GM04504 (cell line): ENCODE data around the gene ARL3.
A peak's percentile ranks its signal among the peaks of the same experiment; 100 is the strongest.
"Not testable (repeated sequence)": the region's sequence is repeated elsewhere in the genome, so short reads cannot be mapped to it uniquely, and the experiment has no call there.

Source experiments
- DNase-seq: peaks from one replicate; pipeline ENCODE4 v3.0.0-alpha.2; 2012; ENCODE audit warnings: low read depth

ARL3 gene, protein sequence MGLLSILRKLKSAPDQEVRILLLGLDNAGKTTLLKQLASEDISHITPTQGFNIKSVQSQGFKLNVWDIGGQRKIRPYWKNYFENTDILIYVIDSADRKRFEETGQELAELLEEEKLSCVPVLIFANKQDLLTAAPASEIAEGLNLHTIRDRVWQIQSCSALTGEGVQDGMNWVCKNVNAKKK

GRCh38 chr10:102713814-102714620 lies at the start of gene ARL3:
Gene ARL3, minus strand, starts transcription at chr10:102714397. Its CDS starts 122 bp downstream, at chr10:102714275.
- DNase-seq, result peak; percentile 97

- DNase-seq, result no peak
Observed at GRCh38 chr10:102763037-102763607, 48.9 kb upstream of the ARL3 start.

DNA sequence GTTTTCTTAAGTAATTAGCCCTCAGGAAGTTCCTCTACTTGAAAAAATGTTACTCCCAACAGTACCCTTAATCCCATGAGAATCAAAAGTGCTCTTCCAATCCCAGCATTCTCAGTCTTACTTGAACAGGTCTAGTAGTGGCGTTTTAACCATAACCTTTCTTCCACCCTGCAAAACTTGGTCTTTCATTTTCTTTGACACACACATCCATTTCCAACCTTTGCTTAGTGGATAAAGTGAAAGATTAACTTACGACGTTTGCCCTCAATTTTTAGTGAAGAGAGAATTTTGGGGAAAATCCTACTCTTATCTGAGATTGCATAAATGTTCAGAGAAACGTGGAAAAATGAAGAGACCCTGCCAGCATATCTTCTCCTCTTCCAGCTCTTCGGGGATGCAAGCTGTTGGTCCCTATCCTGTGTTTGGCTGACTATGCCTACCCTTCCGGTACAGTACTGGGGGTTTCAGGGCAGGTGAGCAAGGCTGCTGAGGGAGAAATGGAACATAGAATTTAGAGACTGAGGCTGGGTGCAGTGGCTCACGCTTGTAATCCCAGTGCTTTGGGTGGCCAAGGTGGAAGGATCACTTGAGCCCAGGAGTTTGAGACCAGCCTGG lies 48.3 kb upstream of the ARL3 start:
- no peak for DNase-seq

- no peak for DNase-seq
Observed at GRCh38 chr10:102761981-102762380, 47.8 kb upstream of the ARL3 start.

DNA sequence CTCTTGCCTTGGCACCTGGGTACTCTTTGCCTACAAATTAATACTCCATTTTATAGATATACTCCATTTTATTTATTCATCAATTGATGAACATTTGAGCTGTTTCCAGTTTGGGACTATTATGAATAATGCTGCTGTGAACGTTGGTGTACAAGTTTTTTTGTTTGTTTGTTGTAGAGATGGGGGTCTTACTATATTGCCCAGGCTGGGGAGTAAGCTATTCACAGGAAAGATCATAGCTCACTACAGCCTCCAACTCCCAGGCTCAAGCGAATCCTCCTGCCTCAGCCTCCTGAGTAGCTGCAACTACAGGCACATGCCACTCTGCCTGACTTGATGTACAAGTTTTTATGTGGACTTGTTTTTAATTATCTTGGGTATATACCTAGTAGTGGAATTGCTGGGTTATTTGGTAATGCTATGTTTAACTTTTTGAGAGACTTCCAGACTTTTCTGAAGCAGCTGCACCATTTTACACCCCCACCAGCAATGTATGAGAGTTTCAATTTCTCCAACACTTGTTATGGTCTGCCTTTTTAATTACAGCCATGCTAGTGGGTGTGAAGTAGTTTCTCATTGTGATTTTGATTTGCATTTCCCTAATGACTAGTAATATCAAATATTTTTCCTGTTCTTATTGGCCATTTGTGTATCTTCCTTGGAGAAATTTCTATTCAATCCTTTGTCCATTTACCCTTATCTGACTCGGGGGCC lies 45.5 kb upstream of the ARL3 start:
- DNase-seq, result no peak

DNA sequence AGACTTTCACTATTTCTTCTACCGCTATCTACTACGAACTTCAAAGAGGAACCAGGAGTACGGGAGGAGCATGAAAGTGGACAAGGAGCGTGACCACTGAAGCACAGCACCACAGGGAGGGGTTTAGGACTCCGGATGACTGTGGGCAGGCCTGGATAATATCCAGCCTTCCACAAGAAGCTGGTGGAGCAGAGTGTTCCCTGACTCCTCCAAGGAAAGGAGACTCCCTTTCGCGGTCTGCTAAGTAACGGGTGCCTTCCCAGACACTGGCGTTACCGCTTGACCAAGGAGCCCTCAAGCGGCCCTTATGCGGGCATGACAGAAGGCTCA lies 44.7 kb upstream of the ARL3 start:
- not testable (repeated sequence) for DNase-seq

DNA sequence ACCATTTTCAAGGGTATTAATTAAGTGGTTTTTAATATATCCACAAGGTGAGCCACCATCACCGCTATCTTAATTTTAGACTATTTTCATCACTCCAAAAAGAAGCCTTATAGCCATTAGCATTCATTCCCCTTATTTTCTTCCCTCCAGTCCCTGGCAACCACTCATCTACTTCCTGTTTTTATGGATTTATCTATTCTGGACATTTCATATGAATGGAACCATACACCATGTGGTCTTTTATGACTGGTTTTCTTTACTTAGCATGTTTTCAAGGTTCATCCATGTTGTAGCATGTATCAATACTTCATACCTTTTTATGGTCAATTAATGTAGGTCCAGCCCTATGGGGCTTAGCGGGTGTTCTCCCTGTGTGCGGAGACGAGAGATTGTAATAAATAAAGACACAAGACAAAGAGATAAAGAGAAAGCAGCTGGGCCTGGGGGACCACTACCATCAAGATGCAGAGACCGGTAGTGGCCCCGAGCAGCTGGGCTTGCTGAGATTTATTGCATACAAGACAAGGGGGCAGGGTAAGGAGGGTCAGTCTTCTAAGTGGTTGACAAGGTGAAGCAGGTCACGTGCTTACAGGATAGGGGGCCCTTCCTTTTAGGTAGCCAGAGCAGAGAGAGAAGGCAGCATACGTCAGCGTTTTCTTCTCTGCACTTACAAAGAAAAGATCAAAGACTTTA lies 44.2 kb upstream of the ARL3 start:
- no peak for DNase-seq

GRCh38 chr10:102757323-102757722 lies 43.1 kb upstream of the ARL3 start:
- DNase-seq, result no peak

- no peak for DNase-seq
Observed at GRCh38 chr10:102753718-102754117, 39.5 kb upstream of the ARL3 start.

- DNase-seq, result no peak
Observed at GRCh38 chr10:102752934-102753664, 38.9 kb upstream of the ARL3 start.

DNA sequence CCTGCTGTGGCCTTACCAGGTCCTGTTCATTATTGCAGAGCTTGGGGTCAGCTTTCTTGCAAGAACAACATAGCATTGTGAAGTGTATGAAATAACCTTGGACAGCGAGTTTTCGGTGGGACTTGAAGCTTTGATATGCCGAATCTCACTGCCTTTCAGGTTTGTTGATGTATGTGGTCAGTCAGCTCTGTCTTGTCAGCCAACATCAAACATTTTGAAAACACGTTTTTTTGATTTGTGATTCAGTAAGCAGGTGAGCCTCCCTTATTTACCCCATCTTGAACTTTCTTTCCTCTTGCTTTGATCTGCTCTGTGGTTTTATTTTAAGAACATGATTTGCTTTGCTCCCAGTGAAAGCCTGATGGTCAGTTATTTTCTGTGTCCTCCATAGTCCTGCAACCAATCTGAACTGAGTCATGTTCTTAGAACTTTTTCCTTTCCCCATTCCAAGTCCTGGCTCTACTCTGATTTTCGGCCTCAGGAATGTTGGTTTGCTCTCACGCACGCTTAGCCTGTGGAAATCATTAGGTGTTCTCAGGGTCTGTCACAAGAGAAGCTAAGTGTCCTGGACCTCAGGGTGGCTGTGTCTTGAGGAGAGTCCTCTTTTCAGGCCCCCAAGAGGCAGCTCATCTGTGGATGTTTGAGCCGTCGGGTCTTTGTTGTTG lies 38.2 kb upstream of the ARL3 start:
- peak; percentile 91 for DNase-seq

GRCh38 chr10:102745157-102745556 lies 31.0 kb upstream of the ARL3 start:
- DNase-seq, result no peak

- no peak for DNase-seq
Observed at GRCh38 chr10:102744374-102745051, 30.3 kb upstream of the ARL3 start.

DNA sequence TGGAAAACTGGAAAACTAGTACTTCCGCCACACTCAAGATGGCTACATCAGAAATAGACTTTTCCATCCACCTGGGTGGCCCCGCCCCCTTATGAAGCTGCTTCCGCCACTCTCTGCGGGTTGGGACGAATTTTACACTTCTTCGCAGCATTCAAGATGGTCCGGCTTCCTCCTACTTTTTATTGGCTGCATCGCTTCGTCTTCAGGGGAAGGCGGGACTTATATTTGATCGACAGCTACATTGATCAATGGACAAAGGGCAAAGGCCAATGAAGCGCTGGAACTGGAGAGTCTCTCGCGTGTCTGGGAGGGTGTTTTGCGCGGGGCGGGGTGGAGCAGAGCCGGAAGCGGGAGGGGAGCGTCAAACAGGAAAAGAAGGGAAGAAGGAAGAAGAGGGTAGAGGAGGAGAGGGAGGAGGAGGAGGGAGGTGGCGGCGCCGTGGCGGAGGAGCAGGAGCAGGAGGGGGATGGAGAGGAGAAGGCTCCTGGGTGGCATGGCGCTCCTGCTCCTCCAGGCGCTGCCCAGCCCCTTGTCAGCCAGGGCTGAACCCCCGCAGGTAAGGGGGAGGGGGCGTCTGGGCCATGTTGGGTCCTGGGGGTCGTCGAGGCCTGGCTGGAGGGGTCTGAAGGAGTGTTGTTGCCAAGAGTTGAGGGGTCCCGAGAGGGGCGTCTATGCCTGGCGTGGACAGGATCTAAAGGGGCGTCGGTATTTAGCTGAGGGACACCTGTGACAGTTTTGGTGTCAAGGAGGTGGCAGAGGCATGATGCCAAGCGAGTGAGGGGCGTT lies 29.6 kb upstream of the ARL3 start, which contains the start of gene WBP1L:
Gene WBP1L (plus strand): TSS at position 361 of the 786 bp plus-strand sequence. CDS start 106 bp downstream, at position 467.
- DNase-seq, result peak; percentile 99

DNA sequence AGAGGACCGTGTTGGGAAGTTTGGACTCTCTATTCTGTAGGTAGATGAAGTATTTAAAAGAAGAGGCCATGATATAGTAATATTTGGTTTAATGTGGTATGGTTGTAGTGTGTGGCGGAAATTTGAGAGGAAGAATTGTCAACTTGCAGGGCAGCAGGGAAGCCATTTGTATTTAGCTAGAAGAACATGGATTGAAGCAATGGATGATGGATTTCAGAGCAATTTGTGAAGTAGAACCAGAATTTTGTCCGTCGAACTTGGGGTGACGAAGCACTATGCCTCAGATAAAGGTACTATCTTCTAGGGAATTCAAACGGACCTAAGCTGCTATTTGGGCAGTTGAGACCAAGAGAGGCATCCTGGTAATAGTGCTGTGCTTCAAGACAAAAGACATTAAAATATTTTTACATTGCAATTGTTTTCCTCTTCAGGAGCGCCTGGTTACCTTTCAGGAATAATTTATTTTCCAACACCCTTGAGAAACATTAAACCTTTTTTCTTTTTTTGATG lies 28.9 kb upstream of the ARL3 start:
- DNase-seq, result no peak

DNA sequence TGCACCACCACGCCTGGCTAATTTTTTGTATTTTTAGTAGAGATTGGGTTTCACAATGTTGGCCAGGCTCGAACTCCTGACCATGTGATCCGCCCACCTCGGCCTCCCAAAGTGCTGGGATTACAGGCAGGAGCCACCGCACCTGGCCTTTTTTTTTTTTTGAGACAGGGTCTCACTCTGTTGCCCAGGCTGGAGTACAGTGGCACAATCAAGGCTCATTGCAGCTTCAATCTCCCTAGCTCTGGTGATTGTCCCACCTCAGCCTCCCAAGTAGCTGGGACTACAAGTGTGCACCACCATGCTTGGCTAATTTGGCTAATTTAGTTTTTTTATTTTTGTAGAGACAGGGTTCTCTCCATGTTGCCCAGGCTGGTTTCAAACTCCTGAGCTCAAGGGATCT lies 28.1 kb upstream of the ARL3 start:
- DNase-seq, result not testable (repeated sequence)

DNA sequence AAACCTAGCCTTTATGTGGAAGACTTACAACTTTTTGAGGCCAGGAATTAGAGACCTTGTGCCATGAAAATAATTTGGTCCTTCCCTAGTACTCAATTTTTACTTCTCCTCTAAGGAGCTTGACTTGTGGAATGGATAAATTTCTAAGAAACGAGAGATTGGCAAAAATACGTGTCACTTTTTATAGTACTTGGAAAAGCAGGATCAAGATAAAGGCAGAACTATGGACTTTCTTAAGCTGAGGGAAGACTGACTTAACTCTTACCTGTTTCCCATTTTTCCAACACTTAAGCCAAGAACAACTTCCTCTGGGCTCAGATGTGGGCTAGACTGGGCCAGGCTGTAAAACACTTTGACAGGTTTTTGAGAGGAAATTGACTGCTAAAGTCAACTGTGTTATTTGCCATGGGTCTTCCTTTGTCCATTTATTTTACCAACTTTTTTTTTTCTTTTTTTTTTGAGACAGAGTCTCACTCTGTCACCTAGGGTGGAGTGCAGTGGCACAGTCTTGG lies 27.6 kb upstream of the ARL3 start:
- DNase-seq, result no peak

GRCh38 chr10:102740229-102740628 lies 26.0 kb upstream of the ARL3 start:
- DNase-seq, result no peak
